ENCODE measurements around the gene SLCO2A1.

- peak; percentile 11; the same call in 1 of the 2 replicates for TF ChIP-seq CTCF (IDR thresholded peaks at IDR 0.05; ENCODE audit: low read length)
- no peak for TF ChIP-seq EZH2phosphoT487 (IDR thresholded peaks at IDR 0.05; ENCODE audit: low read length)
Measured at GRCh38 chr3:133910422-133910821, 119.3 kb downstream of the SLCO2A1 start.

Measured in MM.1S (cell line).